GM13976 (cell line): ENCODE measurements around the gene CBFA2T3.
"Not testable (repeated sequence)": the region's sequence is repeated elsewhere in the genome, so short reads cannot be mapped to it uniquely, and the experiment has no call there.

ENCODE experiments used
- DNase-seq: peaks from one replicate; pipeline ENCODE4 v3.0.0; 2012; ENCODE audit warnings: low spot score
- CTCF ChIP-seq: IDR thresholded peaks from 2 replicates; pipeline ENCODE4 v1.5.1; 2012; ENCODE audit warnings: borderline replicate concordance, mild to moderate bottlenecking; ENCODE audit not compliant: insufficient read depth; ENCODE audit errors: extremely low read depth, missing control alignments, control extremely low read depth
- in situ Hi-C: fragments of 300-500 bp; cut with MboI; formaldehyde crosslinking; loops from one replicate; pipeline ENCODE4 v1.12.0; 2022; ENCODE audit warnings: low sequenced_read_pairs, mixed read lengths, inconsistent platforms; ENCODE audit not compliant: unreplicated experiment

The CBFA2T3 gene

GRCh38 chr16:88922114-88922825 lies 54.7 kb downstream of the CBFA2T3 start:
- in situ Hi-C loops = no loop called here
- TF ChIP-seq CTCF = no peak
- DNase-seq = no peak

- in situ Hi-C loops = no loop called here
- no peak for DNase-seq
Measured at GRCh38 chr16:88921591-88921990, 55.4 kb downstream of the CBFA2T3 start.

GRCh38 chr16:88920618-88921590 lies 56.1 kb downstream of the CBFA2T3 start:
- in situ Hi-C loops = no loop called here
- peak; percentile 88 for DNase-seq
- no peak for TF ChIP-seq CTCF

More at GRCh38 chr16:88921591-88921990, 55.4 kb downstream of the CBFA2T3 start:
- TF ChIP-seq CTCF = no peak

GRCh38 chr16:88919936-88920335 lies 57.1 kb downstream of the CBFA2T3 start:
- TF ChIP-seq CTCF = no peak
- no peak for DNase-seq
- in situ Hi-C loops = no loop called here

GRCh38 chr16:88918896-88919295 lies 58.1 kb downstream of the CBFA2T3 start:
- in situ Hi-C loops, DNase-seq: not testable (repeated sequence)

GRCh38 chr16:88917915-88918627 lies 58.9 kb downstream of the CBFA2T3 start:
- in situ Hi-C loops = no loop called here
- DNase-seq = no peak
- TF ChIP-seq CTCF = no peak
